GM12878 (cell line): ENCODE results near the gene ACACA.

ENCODE experiments used
- CBX3 ChIP-seq: fragments of 200-600 bp; sonication (generic); IDR thresholded peaks from 2 replicates; pipeline ENCODE4 v1.6.1; 2016; ENCODE audit warnings: low read depth, borderline replicate concordance
- EZH2 ChIP-seq: IDR thresholded peaks from 2 replicates; pipeline ENCODE4 v1.6.1; 2012; ENCODE audit warnings: low read depth, mild to moderate bottlenecking, control low read depth, inconsistent platforms, low read length, borderline replicate concordance; ENCODE audit not compliant: control insufficient read depth
- HCFC1 ChIP-seq: fragments of 150-350 bp; IDR thresholded peaks from 2 replicates; pipeline ENCODE4 v1.6.1; 2014; ENCODE audit warnings: low read length
- POLR2AphosphoS5 ChIP-seq: IDR thresholded peaks from 2 replicates; pipeline ENCODE4 v1.6.1; 2011; ENCODE audit warnings: mild to moderate bottlenecking, low read length, inconsistent platforms
- SMC3 ChIP-seq: IDR thresholded peaks from 2 replicates; pipeline ENCODE4 v1.6.1; 2011; ENCODE audit warnings: low read length, improper control_type of control experiment, borderline replicate concordance
- SUPT20H ChIP-seq: IDR thresholded peaks from 2 replicates; pipeline ENCODE4 v1.6.1; 2011; ENCODE audit warnings: low read depth, mild to moderate bottlenecking, low read length, moderate library complexity, borderline replicate concordance; ENCODE audit not compliant: control insufficient read depth
- YY1 ChIP-seq: IDR thresholded peaks from 2 replicates; pipeline ENCODE4 v1.6.1; 2011; ENCODE audit warnings: low read depth, mild to moderate bottlenecking, low read length
- TF ChIP-seq, protein P1 (sequence below), 3 experiments: IDR thresholded peaks in 2 of 3; conservative IDR thresholded peaks in 1 of 3; 2 replicates each; pipeline ENCODE4 v1.5.1; 2011; ENCODE audit warnings: low read depth in 3 of 3, low read length in 3 of 3, mild to moderate bottlenecking in 3 of 3, control low read depth in 2 of 3, moderate library complexity in 2 of 3, inconsistent platforms in 1 of 3, mixed read lengths in 1 of 3; ENCODE audit not compliant: control insufficient read depth in 2 of 3, insufficient read depth in 1 of 3; ENCODE audit errors: extremely low read depth in 1 of 3
- TF ChIP-seq, protein P2 (sequence below): fragments of 450-650 bp; IDR thresholded peaks from 2 replicates; pipeline ENCODE4 v1.6.1; 2017; ENCODE audit warnings: mild to moderate bottlenecking
- TF ChIP-seq, protein P3 (sequence below): IDR thresholded peaks from 2 replicates; pipeline ENCODE4 v1.6.1; 2012; ENCODE audit warnings: improper control_type of control experiment, low read depth, low read length; ENCODE audit not compliant: insufficient replicate concordance

DNA sequence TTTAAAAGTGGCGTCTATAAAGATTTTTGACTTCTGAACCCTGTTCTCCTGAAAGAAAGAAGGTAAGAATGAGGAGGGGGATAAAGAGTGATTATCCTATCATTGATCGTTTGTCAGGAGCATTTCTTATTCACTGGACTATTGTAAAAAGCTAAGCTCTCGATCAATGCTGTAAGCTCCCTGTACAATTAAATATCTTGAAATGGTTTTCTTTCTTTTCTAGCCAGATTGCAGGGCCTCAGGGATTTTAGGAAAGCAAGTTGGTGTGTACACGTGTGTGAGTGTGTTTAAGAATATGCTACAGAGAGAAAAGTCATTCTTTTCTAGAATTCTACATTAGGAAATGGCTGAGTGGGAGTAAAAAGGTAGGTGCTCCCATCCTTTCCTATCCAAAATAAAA, 303.4 kb downstream of the ACACA start:
- TF ChIP-seq EZH2: no peak
- TF ChIP-seq, protein P1, sequence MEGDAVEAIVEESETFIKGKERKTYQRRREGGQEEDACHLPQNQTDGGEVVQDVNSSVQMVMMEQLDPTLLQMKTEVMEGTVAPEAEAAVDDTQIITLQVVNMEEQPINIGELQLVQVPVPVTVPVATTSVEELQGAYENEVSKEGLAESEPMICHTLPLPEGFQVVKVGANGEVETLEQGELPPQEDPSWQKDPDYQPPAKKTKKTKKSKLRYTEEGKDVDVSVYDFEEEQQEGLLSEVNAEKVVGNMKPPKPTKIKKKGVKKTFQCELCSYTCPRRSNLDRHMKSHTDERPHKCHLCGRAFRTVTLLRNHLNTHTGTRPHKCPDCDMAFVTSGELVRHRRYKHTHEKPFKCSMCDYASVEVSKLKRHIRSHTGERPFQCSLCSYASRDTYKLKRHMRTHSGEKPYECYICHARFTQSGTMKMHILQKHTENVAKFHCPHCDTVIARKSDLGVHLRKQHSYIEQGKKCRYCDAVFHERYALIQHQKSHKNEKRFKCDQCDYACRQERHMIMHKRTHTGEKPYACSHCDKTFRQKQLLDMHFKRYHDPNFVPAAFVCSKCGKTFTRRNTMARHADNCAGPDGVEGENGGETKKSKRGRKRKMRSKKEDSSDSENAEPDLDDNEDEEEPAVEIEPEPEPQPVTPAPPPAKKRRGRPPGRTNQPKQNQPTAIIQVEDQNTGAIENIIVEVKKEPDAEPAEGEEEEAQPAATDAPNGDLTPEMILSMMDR (IDR thresholded peaks at IDR 0.05 in 2 of 3, conservative IDR thresholded peaks at IDR 0.05 in 1 of 3; ENCODE audit: control insufficient read depth in 2 of 3, extremely low read depth in 1 of 3, insufficient read depth in 1 of 3, low read depth in 3 of 3, low read length in 3 of 3): no peak
- no peak for TF ChIP-seq SMC3
- TF ChIP-seq SUPT20H: no peak
- TF ChIP-seq CBX3: no peak
- TF ChIP-seq YY1: no peak
- TF ChIP-seq, protein P2, sequence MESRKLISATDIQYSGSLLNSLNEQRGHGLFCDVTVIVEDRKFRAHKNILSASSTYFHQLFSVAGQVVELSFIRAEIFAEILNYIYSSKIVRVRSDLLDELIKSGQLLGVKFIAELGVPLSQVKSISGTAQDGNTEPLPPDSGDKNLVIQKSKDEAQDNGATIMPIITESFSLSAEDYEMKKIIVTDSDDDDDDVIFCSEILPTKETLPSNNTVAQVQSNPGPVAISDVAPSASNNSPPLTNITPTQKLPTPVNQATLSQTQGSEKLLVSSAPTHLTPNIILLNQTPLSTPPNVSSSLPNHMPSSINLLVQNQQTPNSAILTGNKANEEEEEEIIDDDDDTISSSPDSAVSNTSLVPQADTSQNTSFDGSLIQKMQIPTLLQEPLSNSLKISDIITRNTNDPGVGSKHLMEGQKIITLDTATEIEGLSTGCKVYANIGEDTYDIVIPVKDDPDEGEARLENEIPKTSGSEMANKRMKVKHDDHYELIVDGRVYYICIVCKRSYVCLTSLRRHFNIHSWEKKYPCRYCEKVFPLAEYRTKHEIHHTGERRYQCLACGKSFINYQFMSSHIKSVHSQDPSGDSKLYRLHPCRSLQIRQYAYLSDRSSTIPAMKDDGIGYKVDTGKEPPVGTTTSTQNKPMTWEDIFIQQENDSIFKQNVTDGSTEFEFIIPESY: no peak
- TF ChIP-seq POLR2AphosphoS5: no peak
- no peak for TF ChIP-seq HCFC1
- TF ChIP-seq, protein P3, sequence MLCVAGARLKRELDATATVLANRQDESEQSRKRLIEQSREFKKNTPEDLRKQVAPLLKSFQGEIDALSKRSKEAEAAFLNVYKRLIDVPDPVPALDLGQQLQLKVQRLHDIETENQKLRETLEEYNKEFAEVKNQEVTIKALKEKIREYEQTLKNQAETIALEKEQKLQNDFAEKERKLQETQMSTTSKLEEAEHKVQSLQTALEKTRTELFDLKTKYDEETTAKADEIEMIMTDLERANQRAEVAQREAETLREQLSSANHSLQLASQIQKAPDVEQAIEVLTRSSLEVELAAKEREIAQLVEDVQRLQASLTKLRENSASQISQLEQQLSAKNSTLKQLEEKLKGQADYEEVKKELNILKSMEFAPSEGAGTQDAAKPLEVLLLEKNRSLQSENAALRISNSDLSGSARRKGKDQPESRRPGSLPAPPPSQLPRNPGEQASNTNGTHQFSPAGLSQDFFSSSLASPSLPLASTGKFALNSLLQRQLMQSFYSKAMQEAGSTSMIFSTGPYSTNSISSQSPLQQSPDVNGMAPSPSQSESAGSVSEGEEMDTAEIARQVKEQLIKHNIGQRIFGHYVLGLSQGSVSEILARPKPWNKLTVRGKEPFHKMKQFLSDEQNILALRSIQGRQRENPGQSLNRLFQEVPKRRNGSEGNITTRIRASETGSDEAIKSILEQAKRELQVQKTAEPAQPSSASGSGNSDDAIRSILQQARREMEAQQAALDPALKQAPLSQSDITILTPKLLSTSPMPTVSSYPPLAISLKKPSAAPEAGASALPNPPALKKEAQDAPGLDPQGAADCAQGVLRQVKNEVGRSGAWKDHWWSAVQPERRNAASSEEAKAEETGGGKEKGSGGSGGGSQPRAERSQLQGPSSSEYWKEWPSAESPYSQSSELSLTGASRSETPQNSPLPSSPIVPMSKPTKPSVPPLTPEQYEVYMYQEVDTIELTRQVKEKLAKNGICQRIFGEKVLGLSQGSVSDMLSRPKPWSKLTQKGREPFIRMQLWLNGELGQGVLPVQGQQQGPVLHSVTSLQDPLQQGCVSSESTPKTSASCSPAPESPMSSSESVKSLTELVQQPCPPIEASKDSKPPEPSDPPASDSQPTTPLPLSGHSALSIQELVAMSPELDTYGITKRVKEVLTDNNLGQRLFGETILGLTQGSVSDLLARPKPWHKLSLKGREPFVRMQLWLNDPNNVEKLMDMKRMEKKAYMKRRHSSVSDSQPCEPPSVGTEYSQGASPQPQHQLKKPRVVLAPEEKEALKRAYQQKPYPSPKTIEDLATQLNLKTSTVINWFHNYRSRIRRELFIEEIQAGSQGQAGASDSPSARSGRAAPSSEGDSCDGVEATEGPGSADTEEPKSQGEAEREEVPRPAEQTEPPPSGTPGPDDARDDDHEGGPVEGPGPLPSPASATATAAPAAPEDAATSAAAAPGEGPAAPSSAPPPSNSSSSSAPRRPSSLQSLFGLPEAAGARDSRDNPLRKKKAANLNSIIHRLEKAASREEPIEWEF: no peak
